ENCODE measurements around the gene TIMELESS.

The TIMELESS gene

DNA sequence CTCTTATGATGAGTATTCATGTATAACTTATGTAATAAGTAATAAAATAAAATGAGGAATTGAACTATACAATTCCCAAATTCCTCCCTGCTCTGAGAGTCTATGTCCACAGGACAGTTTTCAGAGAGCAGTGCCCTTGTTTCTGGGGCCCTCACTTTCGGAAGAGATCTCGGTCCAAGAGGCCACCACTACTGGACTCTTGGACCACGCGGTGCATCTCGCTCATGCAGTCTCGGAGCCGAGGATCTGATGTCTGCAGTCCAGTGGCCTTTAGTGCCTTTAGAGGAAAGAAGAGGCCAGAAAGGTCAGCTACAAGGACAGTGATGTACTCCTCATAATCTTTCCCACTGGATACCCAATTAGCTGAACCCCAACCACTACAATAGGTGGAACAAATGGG lies 30.4 kb upstream of the TIMELESS start:
- Histone ChIP-seq H3K27ac (ENCODE audit: low read length) (no peak overlapping the region), H3K9ac (ENCODE audit: low read depth, low read length) (no peak overlapping the region), H3K4me2 (ENCODE audit: insufficient read depth, low read length) (no peak overlapping the region), H2AFZ (ENCODE audit: low read depth, low read length) (no peak overlapping the region), H3K4me3 (ENCODE audit: low read depth in 1 of 2, low read length in 2 of 2) (no peak overlapping the region), H3K4me1 (ENCODE audit: insufficient read depth, low read length) (no peaks in the 10 kb centered on the region), H3K27me3 (ENCODE audit: insufficient read depth, low read length, poor library complexity) (no peaks in the 10 kb centered on the region), H4K20me1 (ENCODE audit: insufficient read depth, low read length) (peaks cover 5% of the 10 kb centered on the region; the same call in 1 of the 2 replicates), H3K36me3 (ENCODE audit: insufficient read depth, low read length) (no peaks in the 10 kb centered on the region; the same call in 1 of the 2 replicates), H3K79me2 (ENCODE audit: insufficient read depth, low read length) (no peaks in the 10 kb centered on the region), H3K9me3 (ENCODE audit: insufficient read depth, low read length, severe bottlenecking) (no peaks in the 10 kb centered on the region)
- DNase-seq (no peak), ATAC-seq (ENCODE audit: insufficient read depth, low read depth) (no peak)
- TF ChIP-seq EZH2 (IDR thresholded peaks at IDR 0.05; ENCODE audit: borderline replicate concordance, low read depth, low read length, severe bottlenecking) = no peak
- TF ChIP-seq, protein P1, sequence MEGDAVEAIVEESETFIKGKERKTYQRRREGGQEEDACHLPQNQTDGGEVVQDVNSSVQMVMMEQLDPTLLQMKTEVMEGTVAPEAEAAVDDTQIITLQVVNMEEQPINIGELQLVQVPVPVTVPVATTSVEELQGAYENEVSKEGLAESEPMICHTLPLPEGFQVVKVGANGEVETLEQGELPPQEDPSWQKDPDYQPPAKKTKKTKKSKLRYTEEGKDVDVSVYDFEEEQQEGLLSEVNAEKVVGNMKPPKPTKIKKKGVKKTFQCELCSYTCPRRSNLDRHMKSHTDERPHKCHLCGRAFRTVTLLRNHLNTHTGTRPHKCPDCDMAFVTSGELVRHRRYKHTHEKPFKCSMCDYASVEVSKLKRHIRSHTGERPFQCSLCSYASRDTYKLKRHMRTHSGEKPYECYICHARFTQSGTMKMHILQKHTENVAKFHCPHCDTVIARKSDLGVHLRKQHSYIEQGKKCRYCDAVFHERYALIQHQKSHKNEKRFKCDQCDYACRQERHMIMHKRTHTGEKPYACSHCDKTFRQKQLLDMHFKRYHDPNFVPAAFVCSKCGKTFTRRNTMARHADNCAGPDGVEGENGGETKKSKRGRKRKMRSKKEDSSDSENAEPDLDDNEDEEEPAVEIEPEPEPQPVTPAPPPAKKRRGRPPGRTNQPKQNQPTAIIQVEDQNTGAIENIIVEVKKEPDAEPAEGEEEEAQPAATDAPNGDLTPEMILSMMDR (IDR thresholded peaks at IDR 0.05; ENCODE audit: borderline replicate concordance, extremely low read depth, low read length, poor library complexity, severe bottlenecking) = no peak

DNA sequence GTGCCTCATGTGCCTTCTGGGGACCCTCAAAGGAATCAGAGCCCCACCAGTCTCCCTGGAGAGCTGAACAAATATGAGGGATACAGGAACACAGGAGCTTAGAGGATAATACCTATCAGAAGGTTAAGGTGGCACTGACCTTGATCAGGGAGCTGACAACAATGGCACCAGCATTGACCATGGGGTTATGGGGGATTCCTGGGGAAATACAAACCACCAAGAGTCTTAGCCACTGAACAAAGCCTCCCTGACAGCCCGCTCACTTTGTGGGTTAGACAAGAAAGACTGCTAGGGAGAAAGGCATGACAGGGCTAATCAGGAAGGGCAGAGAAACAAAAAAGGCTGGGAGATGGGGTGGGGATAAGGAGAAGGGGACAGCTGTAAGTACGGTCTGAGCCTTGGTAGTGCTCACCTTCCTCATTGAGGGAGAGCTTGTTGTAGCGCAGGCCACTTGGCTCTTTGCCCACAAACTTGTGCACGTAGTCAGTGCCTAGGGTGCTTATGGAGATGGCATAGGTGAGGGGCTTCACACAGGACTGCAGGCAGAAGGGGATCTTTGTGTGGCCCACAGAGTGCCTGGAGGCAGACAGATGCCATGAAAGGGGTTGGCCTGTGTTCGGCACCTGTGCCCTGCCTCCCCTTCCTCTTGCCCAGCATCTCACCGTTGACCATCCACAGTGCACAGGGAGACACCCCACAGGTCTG lies 28.4 kb upstream of the TIMELESS start:
- Histone ChIP-seq H3K4me3 (ENCODE audit: low read depth in 1 of 2, low read length in 2 of 2) (no peak overlapping the region), H3K27ac (ENCODE audit: low read length) (no peak overlapping the region), H3K36me3 (ENCODE audit: insufficient read depth, low read length) (peaks cover 5% of the 10 kb centered on the region), H3K79me2 (ENCODE audit: insufficient read depth, low read length) (peaks cover 2% of the 10 kb centered on the region; the same call in 1 of the 2 replicates), H3K4me2 (ENCODE audit: insufficient read depth, low read length) (no peak overlapping the region), H3K9me3 (ENCODE audit: insufficient read depth, low read length, severe bottlenecking) (no peaks in the 10 kb centered on the region), H4K20me1 (ENCODE audit: insufficient read depth, low read length) (peaks cover 5% of the 10 kb centered on the region; the same call in 1 of the 2 replicates), H3K9ac (ENCODE audit: low read depth, low read length) (no peak overlapping the region), H2AFZ (ENCODE audit: low read depth, low read length) (no peak overlapping the region), H3K27me3 (ENCODE audit: insufficient read depth, low read length, poor library complexity) (no peaks in the 10 kb centered on the region), H3K4me1 (ENCODE audit: insufficient read depth, low read length) (no peaks in the 10 kb centered on the region)
- no peak for TF ChIP-seq EZH2 (IDR thresholded peaks at IDR 0.05; ENCODE audit: borderline replicate concordance, low read depth, low read length, severe bottlenecking)
- no peak for ATAC-seq (ENCODE audit: insufficient read depth, low read depth)
- no peak for DNase-seq

DNA sequence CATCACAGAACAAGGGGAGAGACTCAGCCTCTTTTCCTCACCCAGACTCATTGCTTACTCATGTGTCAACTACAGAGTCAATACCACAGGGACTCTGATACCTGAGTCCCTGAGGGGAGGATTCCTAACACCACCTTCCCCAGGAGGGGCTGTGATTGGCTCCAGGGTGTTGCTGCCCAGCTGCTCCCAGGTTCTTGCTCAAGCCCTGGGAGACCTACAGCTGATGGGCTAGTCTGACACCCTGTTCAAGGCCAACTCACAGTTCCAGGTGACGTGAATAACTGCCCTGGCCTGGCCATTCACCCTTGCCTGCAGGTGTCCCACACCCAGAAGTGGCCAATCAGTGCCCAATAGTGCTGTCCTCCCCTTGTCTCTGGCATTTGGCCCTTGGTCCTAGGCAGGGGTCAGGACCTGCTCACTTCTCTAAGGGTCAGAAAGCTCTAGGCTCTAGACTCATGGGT lies 27.8 kb upstream of the TIMELESS start:
- H2AFZ ChIP-seq (ENCODE audit: low read depth, low read length) = no peak overlapping the region
- TF ChIP-seq, protein P1 (IDR thresholded peaks at IDR 0.05; ENCODE audit: borderline replicate concordance, extremely low read depth, low read length, poor library complexity, severe bottlenecking) = no peak
- TF ChIP-seq EZH2 (IDR thresholded peaks at IDR 0.05; ENCODE audit: borderline replicate concordance, low read depth, low read length, severe bottlenecking) = no peak
- no peak overlapping the region for H3K4me3 ChIP-seq (ENCODE audit: low read depth in 1 of 2, low read length in 2 of 2)
- H3K9ac ChIP-seq (ENCODE audit: low read depth, low read length) = no peak overlapping the region
- H3K4me2 ChIP-seq (ENCODE audit: insufficient read depth, low read length) = no peak overlapping the region
- peaks cover 5% of the 10 kb centered on the region; the same call in 1 of the 2 replicates for H3K79me2 ChIP-seq (ENCODE audit: insufficient read depth, low read length)
- no peak overlapping the region for H3K27ac ChIP-seq (ENCODE audit: low read length)
- no peaks in the 10 kb centered on the region for H3K9me3 ChIP-seq (ENCODE audit: insufficient read depth, low read length, severe bottlenecking)
- H3K27me3 ChIP-seq (ENCODE audit: insufficient read depth, low read length, poor library complexity) = no peaks in the 10 kb centered on the region
- peaks cover 5% of the 10 kb centered on the region; the same call in 1 of the 2 replicates for H4K20me1 ChIP-seq (ENCODE audit: insufficient read depth, low read length)
- no peaks in the 10 kb centered on the region for H3K4me1 ChIP-seq (ENCODE audit: insufficient read depth, low read length)
- ATAC-seq (ENCODE audit: insufficient read depth, low read depth) = no peak
- DNase-seq = no peak
- H3K36me3 ChIP-seq (ENCODE audit: insufficient read depth, low read length) = peaks cover 8% of the 10 kb centered on the region

DNA sequence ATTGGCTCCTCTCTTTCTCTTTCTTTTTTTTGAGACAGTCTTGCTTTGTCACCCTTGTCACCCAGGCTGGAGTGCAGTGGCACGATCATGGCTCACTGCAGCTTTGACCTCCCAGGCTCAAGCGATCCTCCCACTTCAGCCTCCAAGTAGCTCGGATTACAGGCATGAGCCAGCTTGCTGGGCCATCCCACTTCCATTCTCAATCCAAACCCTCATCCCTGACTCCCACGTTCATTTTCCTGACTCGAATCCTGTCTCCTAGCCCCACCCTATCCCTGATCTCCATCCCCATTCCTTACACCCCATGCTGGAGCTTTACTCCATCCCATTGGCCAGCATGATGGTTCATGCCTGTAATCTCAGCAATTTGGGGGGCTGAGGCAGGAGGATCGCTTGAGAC lies 26.9 kb upstream of the TIMELESS start:
- Histone ChIP-seq H3K36me3 (ENCODE audit: insufficient read depth, low read length) (peaks cover 16% of the 10 kb centered on the region), H3K4me2 (ENCODE audit: insufficient read depth, low read length) (no peak overlapping the region), H3K79me2 (ENCODE audit: insufficient read depth, low read length) (peaks cover 11% of the 10 kb centered on the region), H3K9me3 (ENCODE audit: insufficient read depth, low read length, severe bottlenecking) (no peaks in the 10 kb centered on the region), H4K20me1 (ENCODE audit: insufficient read depth, low read length) (peaks cover 5% of the 10 kb centered on the region; the same call in 1 of the 2 replicates), H3K4me1 (ENCODE audit: insufficient read depth, low read length) (peaks cover 2% of the 10 kb centered on the region; the same call in 1 of the 2 replicates), H3K27me3 (ENCODE audit: insufficient read depth, low read length, poor library complexity) (no peaks in the 10 kb centered on the region), H2AFZ (ENCODE audit: low read depth, low read length) (no peak overlapping the region), H3K4me3 (ENCODE audit: low read depth in 1 of 2, low read length in 2 of 2) (no peak overlapping the region), H3K27ac (ENCODE audit: low read length) (no peak overlapping the region), H3K9ac (ENCODE audit: low read depth, low read length) (no peak overlapping the region)
- DNase-seq (no peak), ATAC-seq (ENCODE audit: insufficient read depth, low read depth) (no peak)
- no peak for TF ChIP-seq EZH2 (IDR thresholded peaks at IDR 0.05; ENCODE audit: borderline replicate concordance, low read depth, low read length, severe bottlenecking)
- TF ChIP-seq, protein P1 (IDR thresholded peaks at IDR 0.05; ENCODE audit: borderline replicate concordance, extremely low read depth, low read length, poor library complexity, severe bottlenecking) = no peak
